Hypothalamus (tissue), 51 donors: ENCODE results near the gene GNLY.
A peak's percentile ranks its signal among the peaks of the same experiment; 100 is the strongest.

Experiments used
- DNase-seq, 51 donors: peaks; one replicate each; lab custom pipeline; 2025; lab: John Stamatoyannopoulos, UW

Gene GNLY

GRCh38 chr2:85681372-85681763 lies 12.8 kb upstream of the GNLY start:
- no peak for DNase-seq

- no peak for DNase-seq
Measured at GRCh38 chr2:85681776-85682175, 12.4 kb upstream of the GNLY start.

GRCh38 chr2:85682378-85682777 lies 11.8 kb upstream of the GNLY start:
- DNase-seq: no peak

GRCh38 chr2:85684380-85684779 lies 9.8 kb upstream of the GNLY start:
- no peak for DNase-seq

DNA sequence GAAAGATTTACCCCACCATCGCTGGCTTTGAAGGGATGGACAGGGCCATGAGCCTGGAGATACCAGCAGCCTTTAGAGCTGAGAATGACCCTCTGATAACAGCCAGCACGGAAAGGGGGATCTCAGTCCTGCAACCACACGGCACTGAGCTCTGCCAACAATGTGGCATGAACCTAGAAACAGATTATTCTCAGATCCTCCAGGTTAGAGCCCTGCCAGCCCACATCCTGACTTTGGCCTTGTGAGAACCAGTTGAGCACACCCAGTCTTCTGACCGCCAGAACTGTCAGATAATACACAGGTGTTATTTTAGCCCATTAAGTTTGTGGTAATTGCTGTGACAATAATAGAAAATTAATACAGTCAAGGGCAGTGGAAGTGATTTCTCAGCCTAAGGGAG lies 9.4 kb upstream of the GNLY start:
- no peak for DNase-seq

DNA sequence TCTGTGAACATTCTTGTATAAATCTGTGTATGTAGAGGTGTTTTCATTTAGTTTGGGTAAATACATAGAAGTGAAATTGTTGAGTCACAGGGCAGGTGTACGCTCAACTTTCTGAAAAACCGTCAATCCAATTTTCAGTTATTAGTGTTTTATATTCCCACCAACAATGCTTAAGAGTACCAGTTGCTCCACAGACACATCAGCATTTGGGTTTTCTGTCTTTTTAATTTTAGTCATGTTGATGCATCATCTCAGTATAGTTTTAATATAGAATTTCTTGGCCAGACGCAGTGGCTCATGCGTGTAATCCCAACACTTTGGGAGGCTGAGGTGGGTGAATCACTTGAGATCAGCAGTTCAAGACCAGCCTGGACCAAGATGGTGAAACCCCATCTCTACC lies 3.2 kb upstream of the GNLY start:
- DNase-seq: no peak

DNA sequence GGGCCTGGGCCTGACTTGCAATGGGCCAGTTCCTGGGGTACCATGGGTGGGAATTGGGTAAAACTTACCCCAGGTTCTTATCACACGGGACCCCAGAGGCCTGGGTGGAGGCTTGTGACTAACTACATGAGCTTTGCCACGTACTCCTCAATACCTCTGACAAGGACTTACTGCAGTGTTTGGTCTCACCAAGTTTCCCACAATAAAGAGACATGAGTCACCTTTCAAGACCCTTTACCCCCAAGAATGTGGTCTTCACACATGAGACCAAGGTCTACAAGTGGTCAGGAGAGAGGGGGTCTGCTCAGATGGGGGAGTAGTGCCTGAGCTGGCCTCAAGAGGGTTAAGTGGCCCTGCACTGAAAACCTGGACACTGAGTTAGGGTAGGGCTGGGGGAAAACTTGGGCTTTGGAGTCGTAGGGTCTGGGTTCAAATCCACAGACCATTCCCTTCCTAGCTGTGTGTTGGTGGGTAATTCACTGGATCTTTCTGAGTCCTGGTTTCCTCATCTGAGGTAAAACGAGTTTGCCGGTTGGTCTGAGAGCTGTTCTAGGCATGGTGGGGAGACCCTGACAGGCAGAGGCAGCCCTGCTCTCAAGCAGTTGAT lies 2.0 kb upstream of the GNLY start:
- no peak for DNase-seq

- DNase-seq: no peak
Measured at GRCh38 chr2:85695121-85695520, 963 bp downstream of the GNLY start.

DNA sequence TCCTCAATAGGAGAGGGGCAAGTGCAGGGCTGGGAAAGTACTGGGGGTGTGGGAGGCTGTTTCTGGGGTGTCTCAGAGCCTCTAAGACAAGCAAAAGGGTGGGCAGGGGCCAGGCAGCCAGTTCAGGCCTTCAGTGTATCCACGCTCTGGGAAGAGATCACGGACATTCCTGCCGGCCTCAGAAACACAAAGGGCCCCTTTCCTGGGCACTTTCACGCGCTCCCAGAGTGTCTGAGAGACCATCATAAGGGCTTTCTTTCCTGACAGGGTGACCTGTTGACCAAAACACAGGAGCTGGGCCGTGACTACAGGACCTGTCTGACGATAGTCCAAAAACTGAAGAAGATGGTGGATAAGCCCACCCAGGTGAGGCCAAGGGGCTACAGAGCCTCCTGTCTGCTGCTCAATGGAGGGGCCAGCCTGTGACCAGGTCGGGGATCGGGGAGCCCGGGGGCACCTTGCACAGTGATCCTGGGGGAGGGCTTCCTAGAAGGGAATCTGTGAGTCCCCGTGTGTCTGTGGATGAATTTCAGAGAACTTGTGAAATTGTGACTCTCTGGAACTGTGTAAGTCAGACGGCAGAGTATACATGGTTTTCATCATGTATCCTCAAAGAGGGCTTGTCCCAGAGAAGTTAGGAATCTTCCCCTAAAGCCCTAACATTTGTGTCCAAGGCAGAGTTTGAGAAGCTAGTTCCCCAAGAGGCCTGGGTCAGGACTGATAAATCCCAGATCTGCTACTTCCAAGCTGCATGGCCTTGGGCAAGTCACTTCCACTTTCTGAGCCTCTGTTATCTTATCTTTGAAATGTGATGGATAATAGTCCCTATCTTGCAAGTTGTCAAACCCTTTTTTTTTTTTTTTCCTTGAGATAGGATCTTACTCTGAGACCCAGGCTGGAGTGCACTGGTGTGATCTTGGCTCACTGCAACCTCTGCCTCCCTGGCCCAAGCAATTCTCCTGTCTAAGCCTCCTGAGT lies 1.8 kb downstream of the GNLY start:
- no peak for DNase-seq

GRCh38 chr2:85697096-85697495 lies 2.9 kb downstream of the GNLY start:
- no peak for DNase-seq

- DNase-seq: no peak
Measured at GRCh38 chr2:85697716-85698115, 3.6 kb downstream of the GNLY start.

GRCh38 chr2:85698184-85698879 lies 4.2 kb downstream of the GNLY start:
- DNase-seq: no peak

DNA sequence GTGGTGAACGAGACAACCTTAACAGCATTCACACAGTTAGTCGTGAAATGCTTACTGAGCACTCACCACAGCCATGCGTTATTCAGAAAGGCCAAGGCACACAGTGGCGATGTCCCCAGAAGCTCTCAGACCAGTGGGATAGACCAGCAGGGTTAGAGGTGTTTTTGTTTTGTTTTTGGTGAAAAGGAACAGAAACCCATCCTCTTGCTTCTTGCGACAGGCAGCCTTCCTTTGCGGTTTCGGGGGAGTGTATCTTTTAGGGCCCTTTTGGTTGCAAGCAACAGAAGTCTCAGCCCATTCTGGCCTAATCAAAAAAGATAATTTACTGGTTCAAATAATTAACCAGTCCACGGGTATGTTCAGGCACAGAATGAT lies 4.7 kb downstream of the GNLY start:
- peak in 1 of 51 donors; percentile 25 for DNase-seq

GRCh38 chr2:85699325-85699724 lies 5.2 kb downstream of the GNLY start:
- no peak for DNase-seq

- DNase-seq: no peak
Measured at GRCh38 chr2:85702172-85702571, 8.0 kb downstream of the GNLY start.

DNA sequence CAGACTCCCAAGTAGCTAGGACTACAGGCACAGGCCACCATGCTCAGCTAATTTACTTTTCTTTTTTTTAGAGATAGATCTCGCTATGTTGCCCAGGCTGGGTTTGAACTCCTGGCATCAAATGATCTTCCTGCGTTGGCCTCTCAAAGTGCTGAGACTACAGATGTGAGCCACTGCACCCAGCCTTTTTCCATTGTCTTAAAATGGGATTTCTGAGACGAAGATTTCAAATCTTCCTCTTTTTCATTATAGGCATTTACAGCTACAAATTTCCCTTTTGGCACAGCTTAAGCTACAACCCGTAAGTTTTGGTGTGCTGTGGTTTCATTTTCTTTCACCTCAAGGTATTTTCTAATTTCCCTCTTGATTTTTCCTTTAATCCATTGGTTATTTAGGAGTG lies 8.6 kb downstream of the GNLY start:
- no peak for DNase-seq

DNA sequence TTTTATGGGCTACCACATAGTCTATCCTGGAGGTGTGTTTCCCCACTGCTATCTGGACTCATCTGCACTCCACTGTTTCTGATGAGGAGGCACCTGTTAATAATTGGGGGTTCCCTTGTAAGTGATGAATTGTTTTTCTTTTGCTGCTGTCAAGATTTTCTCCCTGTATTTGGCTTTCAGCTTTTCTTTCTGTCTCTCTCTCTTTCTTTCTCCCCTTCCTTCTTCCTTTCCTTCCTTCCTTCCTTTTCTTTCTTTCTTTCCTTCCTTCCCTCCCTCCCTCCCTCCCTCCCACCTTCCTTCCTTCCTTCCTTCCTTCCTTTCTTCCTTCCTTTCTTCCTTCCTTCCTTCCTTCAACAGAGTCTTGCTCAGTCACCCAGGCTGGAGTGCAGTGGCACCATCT lies 9.2 kb downstream of the GNLY start:
- no peak for DNase-seq

- no peak for DNase-seq
Measured at GRCh38 chr2:85704038-85704437, 9.9 kb downstream of the GNLY start.

GRCh38 chr2:85704800-85705679 lies 10.9 kb downstream of the GNLY start:
- DNase-seq: no peak

- peak in 3 of 51 donors; percentile 23 to 45 (median 26) for DNase-seq
Measured at GRCh38 chr2:85705680-85706039, 11.5 kb downstream of the GNLY start.

DNA sequence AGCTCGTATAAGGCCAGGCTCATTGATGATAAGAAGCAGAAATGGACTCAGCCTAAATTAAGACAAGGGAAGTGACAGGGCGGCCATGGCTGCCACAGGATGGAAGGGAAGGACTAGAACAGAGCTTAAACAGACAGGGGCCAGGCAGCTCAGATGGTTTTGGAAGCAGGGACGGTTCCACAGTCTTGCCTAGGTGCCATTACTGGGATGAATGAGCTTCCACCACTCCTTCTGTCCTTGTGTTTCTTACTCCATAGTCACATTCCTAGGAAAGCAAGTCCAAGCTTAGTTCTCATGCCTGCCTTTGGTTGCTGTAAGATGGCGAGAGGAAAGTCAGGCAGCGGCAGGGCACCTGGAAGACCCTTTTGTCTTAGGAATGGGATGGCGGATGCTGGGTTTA lies 11.9 kb downstream of the GNLY start:
- no peak for DNase-seq
